Calu3 (cell line): ENCODE data around the gene YWHAE. TPM values are rescaled to one million over a fixed set of nuclear protein-coding genes. Genes with fewer than 3 reads are reported as not detected.

Experiments used
- BruUV-seq: library from RNA; stranded (reverse); fragments of 400-500 nt; replicated peaks from 2 replicates; lab custom pipeline; 2021; lab: Mats Ljungman, UMichigan
- CTCF ChIA-PET: fragments of 300-600 bp; sonication (Branson Sonifier 250); formaldehyde crosslinking; loops from one replicate; lab custom pipeline; 2022; ENCODE audit warnings: antibody characterized with exemption; lab: Charles Lee
- DNase-seq: peaks from one replicate; pipeline ENCODE4 v3.0.0; 2022
- H3K27ac Mint-ChIP-seq: one replicate; pipeline ENCODE4 v1.8.0; 2022; ENCODE audit warnings: mixed read lengths; ENCODE audit not compliant: unreplicated experiment
- H3K27me3 Mint-ChIP-seq: one replicate; pipeline ENCODE4 v1.8.0; 2022; ENCODE audit warnings: mixed read lengths; ENCODE audit not compliant: unreplicated experiment
- H3K36me3 Mint-ChIP-seq: one replicate; pipeline ENCODE4 v1.8.0; 2022; ENCODE audit warnings: mild to moderate bottlenecking, moderate library complexity, mixed read lengths; ENCODE audit not compliant: insufficient read depth, unreplicated experiment
- H3K4me1 Mint-ChIP-seq: one replicate; pipeline ENCODE4 v1.8.0; 2022; ENCODE audit warnings: mild to moderate bottlenecking, low read depth, mixed read lengths; ENCODE audit not compliant: unreplicated experiment
- H3K4me3 Mint-ChIP-seq: one replicate; pipeline ENCODE4 v1.8.0; 2022; ENCODE audit warnings: mild to moderate bottlenecking, low read depth, moderate library complexity, mixed read lengths; ENCODE audit not compliant: unreplicated experiment
- H3K9me3 Mint-ChIP-seq: one replicate; pipeline ENCODE4 v1.8.0; 2022; ENCODE audit warnings: low read depth, mixed read lengths; ENCODE audit not compliant: unreplicated experiment
- CTCF ChIP-seq: fragments of 200-600 bp; IDR thresholded peaks from one replicate; pipeline ENCODE4 v1.8.0; 2022; ENCODE audit warnings: antibody characterized with exemption; ENCODE audit not compliant: unreplicated experiment
- intact Hi-C: fragments of 100-400 bp; cut with micrococcal nuclease; formaldehyde crosslinking; loops from one replicate; pipeline ENCODE4 v1.10.0; 2022; ENCODE audit not compliant: unreplicated experiment
- total RNA-seq: library from RNA; stranded (reverse); gene quantifications from 2 replicates; pipeline ENCODE4 v1.2.3, GENCODE V29; 2022

The YWHAE gene
- total RNA-seq, 1 experiment from 2014 or later, result 504 TPM

DNA sequence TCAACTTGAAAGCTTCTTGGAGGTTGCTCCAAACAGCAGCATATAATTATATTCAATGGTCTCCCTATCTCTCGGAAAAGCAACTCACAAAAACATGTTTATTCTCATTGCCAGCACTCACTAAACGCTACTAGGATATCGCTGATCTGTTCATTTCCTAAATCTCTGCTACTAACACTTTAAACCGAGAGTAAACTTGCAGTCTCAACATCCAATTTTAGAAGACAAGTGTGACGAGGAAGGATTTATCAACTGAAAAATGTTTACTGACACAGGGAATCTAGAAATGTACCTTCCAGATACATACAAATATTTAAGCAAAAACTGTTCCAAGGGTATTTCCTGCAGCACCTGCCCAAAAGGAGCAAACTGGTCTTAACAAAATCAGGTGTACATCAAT, 56.5 kb downstream of the YWHAE start:
- Mint-ChIP-seq H3K4me1 (peaks cover 9% of the 10 kb centered on the region), H3K9me3 (no peaks in the 10 kb centered on the region), H3K27me3 (no peaks in the 10 kb centered on the region), H3K4me3 (no peak overlapping the region), H3K27ac (no peak overlapping the region), H3K36me3 (peaks cover 48% of the 10 kb centered on the region)
- CTCF ChIA-PET, result no interaction called here
- BruUV-seq, result no TSS peak
- intact Hi-C loops, result no loop called here
- TF ChIP-seq CTCF, result no peak
- DNase-seq, result no peak

GRCh38 chr17:1340371-1340770, 59.7 kb downstream of the YWHAE start:
- CTCF ChIA-PET, result no interaction called here
- TF ChIP-seq CTCF, result no peak
- intact Hi-C loops, result no loop called here

DNA sequence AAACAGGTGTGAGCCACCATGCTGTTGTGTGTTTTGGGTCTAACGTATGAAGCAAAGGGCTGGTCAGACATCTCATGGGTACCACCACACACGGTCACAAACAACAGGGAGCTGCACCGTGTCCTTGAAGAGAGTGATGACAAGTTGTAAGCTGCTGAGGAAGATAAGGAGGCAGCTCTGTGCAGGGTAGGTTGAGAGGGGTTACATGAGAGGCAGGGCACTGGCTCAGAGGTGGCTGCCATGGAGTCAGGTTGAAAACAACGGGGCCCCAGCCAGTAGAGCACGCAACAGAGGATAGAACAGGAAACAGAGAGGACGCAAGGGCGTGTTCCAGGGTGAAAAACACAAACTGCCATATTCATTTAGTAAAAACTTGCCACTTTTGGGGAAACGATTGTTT, 68.3 kb downstream of the YWHAE start:
- Mint-ChIP-seq H3K4me1 (no peaks in the 10 kb centered on the region), H3K4me3 (no peak overlapping the region), H3K27me3 (no peaks in the 10 kb centered on the region), H3K9me3 (no peaks in the 10 kb centered on the region), H3K36me3 (no peaks in the 10 kb centered on the region), H3K27ac (no peak overlapping the region)
- no peak for TF ChIP-seq CTCF
- no TSS peak for BruUV-seq
- CTCF ChIA-PET, result no interaction called here
- DNase-seq, result no peak
- intact Hi-C loops, result loop anchor here (5.0 to 10.0 kb wide), 3 partner anchors 54 to 207 kb away; partner anchors contain the start of gene TRARG1

More at GRCh38 chr17:1340371-1340770, 59.7 kb downstream of the YWHAE start:
- Mint-ChIP-seq H3K4me3 (no peak overlapping the region), H3K36me3 (peaks cover 25% of the 10 kb centered on the region), H3K27ac (no peak overlapping the region), H3K9me3 (no peaks in the 10 kb centered on the region), H3K27me3 (no peaks in the 10 kb centered on the region), H3K4me1 (no peaks in the 10 kb centered on the region)
- no peak for DNase-seq
- BruUV-seq, result no TSS peak

- no peak overlapping the region for H3K4me3 Mint-ChIP-seq
- H3K27me3 Mint-ChIP-seq, result peaks cover 1% of the 10 kb centered on the region
- TF ChIP-seq CTCF, result no peak
- CTCF ChIA-PET, result no interaction called here
- H3K36me3 Mint-ChIP-seq, result no peaks in the 10 kb centered on the region
- DNase-seq, result no peak
- intact Hi-C loops, result loop anchor here (5.0 to 10.0 kb wide), 3 partner anchors 53 to 205 kb away; partner anchors contain the start of gene TRARG1
- BruUV-seq, result no TSS peak
- no peaks in the 10 kb centered on the region for H3K4me1 Mint-ChIP-seq
- H3K9me3 Mint-ChIP-seq, result no peaks in the 10 kb centered on the region
- H3K27ac Mint-ChIP-seq, result no peak overlapping the region
These were observed 70.2 kb downstream of the YWHAE start for GRCh38 chr17:1329745-1330343.
